RWPE1 (cell line): ENCODE measurements around the gene MEGF11.

ENCODE experiments used
- CTCF ChIA-PET: fragments of 350-600 bp; sonication (Branson Sonifier 250); formaldehyde crosslinking; extraction: SDS; loops from one replicate; lab custom pipeline; 2021; lab: Yijun Ruan, JAX
- POLR2A ChIA-PET: fragments of 400-600 bp; formaldehyde crosslinking; extraction: SDS; loops from one replicate; lab custom pipeline; 2020; ENCODE audit warnings: antibody characterized with exemption; ENCODE audit not compliant: low non-redundant PET; lab: Yijun Ruan, JAX
- DNase-seq: peaks from one replicate; pipeline ENCODE4 v3.0.0; 2012; ENCODE audit warnings: low spot score
- H3K27ac ChIP-seq: fragments of 450-650 bp; 2 replicates; pipeline ENCODE4 v1.5.1; 2017
- CTCF ChIP-seq: fragments of 450-650 bp; conservative IDR thresholded peaks from 2 replicates; pipeline ENCODE4 v1.5.1; 2017; ENCODE audit warnings: low read depth, mild to moderate bottlenecking

The MEGF11 gene

DNA sequence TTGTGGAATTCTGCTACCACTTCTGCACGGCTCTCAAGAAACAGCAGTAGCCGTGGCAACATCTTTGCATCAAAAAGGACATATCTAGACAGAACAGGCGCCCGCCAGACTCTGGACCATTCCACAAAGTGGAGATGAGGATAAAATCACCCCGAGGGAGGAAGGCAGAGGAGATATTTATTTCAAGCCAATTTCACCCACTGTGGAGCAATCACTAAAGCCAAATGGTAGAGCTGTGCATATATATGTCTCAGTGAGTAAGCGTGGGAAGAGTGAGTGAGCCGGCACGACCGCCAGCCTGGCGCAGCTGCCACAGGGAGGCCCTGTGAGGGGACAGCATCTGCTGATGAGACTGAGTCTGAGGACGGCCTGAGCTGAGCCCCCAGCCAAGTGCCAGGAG is 111.3 kb downstream of the MEGF11 start:
- ChIA-PET POLR2A (no interaction called here), CTCF (interaction anchor here (0.6 kb wide), 2 partner anchors 141 to 436 kb away, joined by 3 to 7 read pairs; no protein-coding TSS in a partner anchor)
- TF ChIP-seq CTCF, result no peak
- DNase-seq, result no peak
- no peak overlapping the region for H3K27ac ChIP-seq

GRCh38 chr15:66139591-66140207 is 113.9 kb downstream of the MEGF11 start:
- no peak for DNase-seq
- POLR2A ChIA-PET, result no interaction called here
- CTCF ChIA-PET, result no interaction called here
- no peak for TF ChIP-seq CTCF
- no peak overlapping the region for H3K27ac ChIP-seq

GRCh38 chr15:66138892-66139590 is 114.5 kb downstream of the MEGF11 start:
- DNase-seq, result no peak
- POLR2A ChIA-PET, result no interaction called here
- TF ChIP-seq CTCF, result no peak
- CTCF ChIA-PET, result no interaction called here
- H3K27ac ChIP-seq, result no peak overlapping the region

DNA sequence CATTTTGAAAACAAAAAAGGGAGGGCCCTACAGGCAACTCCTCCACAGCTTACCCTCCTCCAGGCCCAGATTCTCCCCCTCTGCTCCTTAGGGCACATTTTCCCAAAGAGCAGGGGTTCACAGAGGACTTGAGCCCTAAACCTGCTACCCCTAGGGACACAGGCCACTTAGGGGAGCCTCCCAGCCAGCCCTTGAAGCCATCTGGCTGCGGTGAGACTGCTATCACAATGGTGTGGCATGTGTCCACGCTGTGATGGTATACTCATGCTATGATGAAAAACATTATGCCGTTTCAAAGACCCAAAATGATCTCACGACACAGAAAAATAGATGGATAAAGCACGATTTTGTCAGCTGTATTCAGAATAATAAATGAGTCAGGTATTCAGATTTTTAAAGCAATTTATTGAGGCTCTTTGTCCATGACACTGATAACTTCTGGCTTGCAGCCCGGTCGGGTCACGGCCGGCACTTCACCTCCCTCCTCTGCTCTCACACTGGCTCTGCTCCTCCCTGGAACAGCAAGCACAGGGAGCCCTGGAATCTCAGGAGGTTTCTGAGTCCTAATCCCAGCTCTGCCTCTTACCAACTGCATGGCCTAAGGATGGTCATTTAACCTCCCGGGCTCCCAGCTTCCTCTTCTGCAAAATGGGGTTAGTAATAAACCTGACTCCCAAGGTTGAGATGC is 115.3 kb downstream of the MEGF11 start:
- DNase-seq, result no peak
- CTCF ChIA-PET, result no interaction called here
- H3K27ac ChIP-seq, result no peak overlapping the region
- TF ChIP-seq CTCF, result no peak
- POLR2A ChIA-PET, result no interaction called here

DNA sequence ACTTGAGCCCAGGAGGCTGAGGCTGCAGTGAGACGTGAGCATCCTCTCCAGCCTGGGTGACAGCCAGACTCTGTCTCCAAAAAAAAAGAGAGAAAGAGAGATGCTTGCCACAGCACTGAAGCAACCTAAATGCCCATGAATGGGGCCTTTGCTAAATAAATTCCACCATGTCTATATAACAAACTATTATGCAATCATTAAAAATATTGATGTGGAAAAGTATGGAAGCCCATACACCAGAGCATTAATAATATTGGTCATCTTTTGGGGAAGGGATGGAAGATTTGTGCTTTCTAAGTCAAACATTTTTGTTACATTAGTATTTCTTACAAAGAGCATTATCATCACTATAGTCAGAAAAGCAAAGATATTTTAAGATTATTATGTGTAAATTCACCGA is 116.6 kb downstream of the MEGF11 start:
- DNase-seq, result no peak
- no peak overlapping the region for H3K27ac ChIP-seq
- CTCF ChIA-PET, result no interaction called here
- no peak for TF ChIP-seq CTCF
- POLR2A ChIA-PET, result no interaction called here

DNA sequence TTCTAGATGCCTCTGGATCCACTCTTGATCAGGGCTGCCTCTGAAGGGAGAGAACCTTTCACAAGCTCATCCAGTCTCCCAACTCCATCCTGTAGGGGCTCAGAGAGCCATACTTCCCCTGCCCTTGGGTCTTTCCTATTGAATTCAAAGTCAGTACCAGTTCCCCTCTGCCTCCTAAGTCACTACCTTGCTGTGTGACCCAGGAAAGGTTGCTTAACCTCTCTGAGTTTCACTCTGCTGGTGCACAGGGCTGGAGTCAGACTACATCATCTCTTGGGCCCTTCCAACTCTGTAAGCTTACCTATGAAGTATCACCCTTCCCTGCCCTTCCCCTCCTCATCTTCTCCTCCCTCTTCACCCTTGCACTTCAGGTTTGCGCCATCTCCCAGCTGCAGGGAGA is 117.9 kb downstream of the MEGF11 start:
- DNase-seq, result no peak
- H3K27ac ChIP-seq, result no peak overlapping the region
- ChIA-PET CTCF (interaction anchor here (0.6 kb wide), 1 partner anchor 8 kb away, joined by 4 read pairs; no protein-coding TSS in a partner anchor), POLR2A (no interaction called here)
- TF ChIP-seq CTCF, result no peak
